Keratinocyte (primary cell): Measurements from ENCODE around the gene CDKN2AIPNL.

Experiments
- CTCF ChIP-seq, 3 experiments: IDR thresholded peaks in 1 of 3; conservative IDR thresholded peaks in 1 of 3; optimal IDR thresholded peaks in 1 of 3; 2 replicates in 2 of 3; 3 replicates in 1 of 3; pipeline versions ENCODE3 to v1.5.1; 2011; ENCODE audit warnings: low read length in 3 of 3, mild to moderate bottlenecking in 3 of 3, moderate library complexity in 2 of 3, control low read depth in 1 of 3, inconsistent platforms in 1 of 3; ENCODE audit not compliant: insufficient read depth in 2 of 3; ENCODE audit errors: extremely low read depth in 1 of 3
- EZH2 ChIP-seq: IDR thresholded peaks from one replicate; pipeline ENCODE4 v1.6.1; 2012; ENCODE audit warnings: inconsistent platforms, mild to moderate bottlenecking, low read length, moderate library complexity

- TF ChIP-seq CTCF (optimal IDR thresholded peaks at IDR 0.05 in 1 of 3, IDR thresholded peaks at IDR 0.05 in 1 of 3, conservative IDR thresholded peaks at IDR 0.05 in 1 of 3; ENCODE audit: extremely low read depth in 1 of 3, insufficient read depth in 2 of 3, low read length in 3 of 3) = no peak
- no peak for TF ChIP-seq EZH2
Observed at GRCh38 chr5:134427540-134428041, 15.9 kb upstream of the CDKN2AIPNL start.
